C1 segment of cervical spinal cord (tissue), 14 donors: ENCODE data around the gene REC114.
"Not testable (repeated sequence)": the region's sequence is repeated elsewhere in the genome, so short reads cannot be mapped to it uniquely, and the experiment has no call there.

Experiments used
- DNase-seq, 14 donors: peaks; one replicate each; lab custom pipeline; 2025; lab: John Stamatoyannopoulos, UW

The REC114 gene

DNA sequence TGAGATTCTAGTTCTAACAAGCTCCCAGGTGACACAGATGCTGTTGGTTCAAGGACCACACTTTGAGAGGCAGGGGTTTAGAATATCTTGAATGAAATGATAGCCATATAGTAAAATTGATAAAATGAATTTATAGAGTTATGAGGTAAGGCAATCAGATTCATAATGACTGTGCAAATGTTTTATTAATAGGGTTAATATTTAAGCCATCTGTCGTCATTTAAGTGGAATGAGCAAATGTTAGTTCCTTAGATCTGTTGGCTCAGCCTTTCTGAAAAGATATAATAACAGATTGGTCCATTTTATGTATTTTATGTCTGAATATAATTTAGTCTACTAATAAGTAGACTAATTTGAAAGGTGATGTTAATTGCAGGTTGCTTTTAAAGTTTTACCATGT is 12.9 kb downstream of the REC114 start:
- DNase-seq, result no peak

- DNase-seq, result no peak
These were observed 14.4 kb downstream of the REC114 start for GRCh38 chr15:73457334-73457733.

DNA sequence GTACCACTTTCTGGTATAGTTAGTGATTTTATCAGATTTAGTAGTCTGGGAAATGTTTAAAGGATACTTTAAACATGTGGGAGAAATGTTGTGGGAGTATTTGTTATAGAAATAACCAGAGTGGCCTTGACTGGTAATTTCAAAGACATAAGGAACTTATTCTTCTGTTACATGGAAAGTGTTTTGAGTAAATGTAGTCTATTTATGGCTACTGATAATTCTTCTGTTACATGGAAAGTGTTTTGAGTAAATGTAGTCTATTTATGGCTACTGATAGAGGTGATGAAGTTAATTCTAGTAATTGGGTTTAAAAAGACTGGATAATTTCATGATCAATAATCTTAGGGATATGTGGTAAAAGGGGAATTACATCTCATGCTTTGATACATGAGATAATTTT is 17.7 kb downstream of the REC114 start:
- DNase-seq, result no peak

DNA sequence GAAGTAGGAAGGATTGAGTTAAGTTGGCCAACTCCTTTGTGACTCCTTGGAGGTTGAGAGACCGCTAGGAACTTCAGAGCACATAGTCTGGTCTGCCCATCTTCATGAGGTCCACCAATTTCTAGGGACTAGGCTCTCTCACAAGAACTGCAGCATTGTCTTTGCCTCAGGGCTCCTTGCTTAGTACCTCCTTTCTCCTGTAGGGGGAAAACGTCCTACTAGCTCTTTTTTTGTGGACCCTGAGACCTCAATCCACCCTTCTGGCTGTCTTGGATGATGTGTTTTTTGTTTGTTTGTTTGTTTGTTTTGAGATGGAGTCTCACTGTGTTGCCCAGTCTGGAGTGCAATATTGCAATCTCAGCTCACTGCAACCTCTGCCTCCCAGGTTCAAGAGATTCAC is 21.6 kb downstream of the REC114 start:
- no peak for DNase-seq

DNA sequence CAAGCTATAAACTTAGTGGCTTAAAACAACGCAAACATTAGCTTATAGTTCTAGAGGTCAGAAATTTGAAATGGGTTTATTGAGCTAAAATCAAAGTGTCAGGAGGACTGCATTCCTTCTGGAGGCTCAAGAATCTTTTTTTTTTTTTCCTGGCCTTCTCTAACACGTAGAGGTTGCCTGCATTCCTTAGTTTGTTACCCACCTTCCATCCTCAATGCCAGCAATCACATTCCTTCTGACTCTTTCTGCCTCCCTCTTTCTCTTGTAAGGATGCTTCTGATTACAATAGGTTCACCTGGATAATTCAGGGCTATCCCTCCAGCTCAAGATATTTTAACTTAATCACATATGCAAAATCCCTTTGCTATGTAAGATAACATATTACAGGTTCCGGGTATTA is 24.8 kb downstream of the REC114 start:
- DNase-seq, result no peak

GRCh38 chr15:73474785-73475184 is 31.8 kb downstream of the REC114 start:
- DNase-seq, result no peak

DNA sequence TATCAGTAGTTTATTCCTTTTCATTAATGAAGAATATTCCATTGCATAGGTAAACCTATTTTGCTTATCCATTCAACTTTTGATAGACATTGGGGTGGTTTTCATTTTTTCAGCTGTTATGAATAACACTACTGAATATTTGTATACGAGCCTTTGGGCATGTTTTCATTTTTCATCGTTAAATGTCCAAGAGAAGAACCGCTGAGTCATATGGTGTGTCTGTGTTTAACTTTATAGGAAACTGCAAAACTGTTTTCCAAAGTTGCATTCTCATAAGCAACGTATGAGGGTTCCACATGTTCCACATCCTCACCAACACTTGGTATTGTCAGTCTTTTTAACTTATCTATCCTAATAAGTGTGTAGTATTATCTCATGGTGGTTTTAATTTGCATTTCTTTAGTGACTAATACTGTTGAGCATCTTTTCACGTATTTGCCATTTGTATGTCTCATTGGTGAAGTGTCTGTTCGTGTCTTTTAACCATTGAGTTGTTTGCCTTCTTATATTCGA is 33.8 kb downstream of the REC114 start:
- no peak for DNase-seq

DNA sequence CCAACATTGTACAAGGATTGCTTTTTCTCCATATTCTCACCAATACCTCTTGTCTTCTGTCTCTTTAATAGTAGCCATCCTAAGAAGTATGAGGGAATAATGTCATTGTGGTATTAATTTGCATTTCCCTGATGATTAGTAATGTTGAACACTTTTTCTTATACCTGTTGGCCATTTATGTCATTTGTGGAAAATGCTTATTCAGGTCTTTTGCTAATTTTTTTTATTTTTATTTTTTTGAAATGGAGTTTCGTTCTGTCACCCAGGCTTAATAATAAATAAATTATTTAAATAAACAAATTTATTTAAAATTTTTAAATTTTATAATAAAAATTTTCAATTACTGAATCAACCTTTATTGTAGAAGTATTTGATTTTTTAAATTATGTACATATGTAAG is 37.1 kb downstream of the REC114 start:
- no peak for DNase-seq

- DNase-seq, result no peak
These were observed 39.2 kb downstream of the REC114 start for GRCh38 chr15:73482166-73482565.

DNA sequence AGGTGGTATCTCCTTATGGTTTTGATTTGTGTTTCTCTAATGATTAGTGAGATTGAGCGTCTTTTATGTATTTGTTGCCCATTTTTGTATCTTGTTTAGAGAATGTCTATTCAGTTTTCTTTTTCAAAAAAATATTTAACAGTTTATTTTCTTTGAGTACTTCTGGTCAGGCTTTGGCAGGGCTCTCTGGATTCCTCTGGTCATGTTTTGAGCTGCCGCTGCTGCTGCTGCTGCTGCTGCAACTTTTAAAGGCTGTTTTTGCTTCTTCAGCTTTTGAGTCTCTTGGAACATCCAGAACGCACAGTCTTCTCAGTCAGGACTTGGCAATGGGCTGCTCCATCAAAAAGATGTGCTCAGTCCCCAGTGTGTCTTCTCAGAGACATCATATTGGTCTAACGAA is 40.1 kb downstream of the REC114 start:
- no peak for DNase-seq

DNA sequence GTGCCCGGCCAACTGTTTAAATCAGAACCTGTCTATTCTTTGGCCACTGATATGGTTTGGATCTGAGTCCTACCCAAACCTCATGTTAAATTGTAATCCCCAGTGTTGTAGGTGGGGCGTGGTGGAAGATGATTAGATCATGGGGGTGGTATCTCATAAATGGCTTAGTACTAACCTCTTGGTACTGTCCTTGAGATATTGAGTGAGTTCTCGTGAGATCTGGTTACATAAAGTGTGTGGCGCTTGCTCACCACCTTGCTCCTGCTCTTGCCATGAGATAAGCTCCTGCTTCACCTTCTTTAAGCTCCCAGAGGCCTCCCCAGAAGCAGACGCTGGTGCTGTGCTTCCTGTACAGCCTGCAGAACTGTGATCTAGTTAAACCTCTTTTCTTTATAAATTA is 42.4 kb downstream of the REC114 start:
- DNase-seq, result no peak

- DNase-seq, result not testable (repeated sequence)
These were observed 42.9 kb downstream of the REC114 start for GRCh38 chr15:73485885-73486284.

- no peak for DNase-seq
These were observed 45.7 kb downstream of the REC114 start for GRCh38 chr15:73488698-73489097.

- DNase-seq, result no peak
These were observed 51.0 kb downstream of the REC114 start for GRCh38 chr15:73493922-73494321.

DNA sequence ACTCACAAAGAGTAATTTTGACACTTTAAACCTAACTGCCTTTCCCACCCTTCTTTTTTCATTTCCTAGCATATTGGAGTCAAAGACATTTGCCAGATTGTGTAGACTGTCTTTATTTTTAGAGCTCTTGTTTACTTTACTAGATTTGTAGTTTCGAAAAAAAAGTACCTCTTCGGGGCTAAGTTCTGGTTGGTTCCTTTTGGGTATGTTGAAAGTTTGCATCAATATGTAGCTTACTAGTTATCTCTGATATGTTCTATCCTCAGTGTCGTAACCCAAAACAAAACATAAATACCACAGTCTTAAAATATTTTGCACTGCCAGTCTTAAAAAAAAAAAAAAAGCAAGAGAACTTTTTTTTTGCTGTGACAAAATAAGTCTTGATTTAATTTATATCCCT is 52.2 kb downstream of the REC114 start:
- no peak for DNase-seq

GRCh38 chr15:73500696-73501095 is 57.7 kb downstream of the REC114 start:
- no peak for DNase-seq

DNA sequence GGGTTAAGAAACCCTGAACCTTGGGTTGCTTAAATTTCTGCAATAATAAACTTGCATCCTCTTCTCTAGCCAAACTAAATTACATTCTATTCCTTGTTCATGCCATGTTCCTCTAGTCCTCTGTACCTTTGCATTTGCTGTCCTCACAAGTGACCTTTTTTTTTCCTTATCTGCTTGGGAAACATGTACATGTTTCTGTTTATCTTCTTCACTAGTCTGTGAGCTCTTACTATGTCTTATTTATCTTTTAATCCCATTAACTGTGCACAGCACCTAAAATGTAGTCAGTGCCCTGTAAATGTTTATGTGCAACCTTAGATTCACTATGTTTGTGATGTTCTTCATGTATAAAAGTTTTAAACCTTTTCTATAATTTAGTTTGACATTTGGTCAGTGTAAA is 61.9 kb downstream of the REC114 start:
- DNase-seq, result no peak

DNA sequence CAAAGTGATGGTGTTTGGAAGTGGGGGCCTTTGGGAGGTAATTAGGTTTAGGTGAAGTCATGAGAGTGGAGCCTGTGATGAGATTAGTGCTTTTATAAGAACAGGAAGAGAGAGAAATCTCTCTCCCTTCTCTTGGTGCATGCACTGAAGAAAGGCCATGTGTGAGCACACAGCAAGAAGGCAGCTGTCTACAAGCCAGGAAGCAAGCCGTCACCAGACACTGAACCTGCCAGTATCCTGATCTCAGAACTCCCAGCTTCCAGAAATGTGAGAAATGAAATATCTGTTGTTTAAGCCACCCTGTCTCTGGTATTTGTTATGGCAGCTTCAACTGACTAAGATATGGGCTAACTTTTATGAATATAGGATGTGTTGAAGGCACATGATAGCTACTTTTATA is 72.6 kb downstream of the REC114 start:
- no peak for DNase-seq

DNA sequence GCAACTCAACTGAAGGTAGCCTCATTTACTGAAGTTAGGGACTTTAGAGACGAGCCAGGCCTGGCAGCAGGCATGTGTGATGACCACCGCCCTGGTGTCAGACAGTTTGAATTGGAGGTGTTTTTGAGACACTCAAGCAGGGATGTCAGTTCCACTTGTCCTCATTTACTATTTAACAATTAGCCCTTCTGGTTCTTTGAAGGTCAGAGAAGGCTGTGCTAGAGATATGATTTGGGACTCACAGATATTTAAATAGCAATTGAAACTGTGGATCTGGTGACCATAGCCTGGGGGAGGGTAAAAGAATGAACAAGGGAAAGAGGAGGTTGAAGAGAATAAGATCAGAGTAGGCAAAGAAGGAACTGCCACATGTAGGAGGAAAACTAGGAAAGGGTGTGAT is 74.6 kb downstream of the REC114 start:
- no peak for DNase-seq

GRCh38 chr15:73518180-73518862 is 75.4 kb downstream of the REC114 start:
- no peak for DNase-seq

DNA sequence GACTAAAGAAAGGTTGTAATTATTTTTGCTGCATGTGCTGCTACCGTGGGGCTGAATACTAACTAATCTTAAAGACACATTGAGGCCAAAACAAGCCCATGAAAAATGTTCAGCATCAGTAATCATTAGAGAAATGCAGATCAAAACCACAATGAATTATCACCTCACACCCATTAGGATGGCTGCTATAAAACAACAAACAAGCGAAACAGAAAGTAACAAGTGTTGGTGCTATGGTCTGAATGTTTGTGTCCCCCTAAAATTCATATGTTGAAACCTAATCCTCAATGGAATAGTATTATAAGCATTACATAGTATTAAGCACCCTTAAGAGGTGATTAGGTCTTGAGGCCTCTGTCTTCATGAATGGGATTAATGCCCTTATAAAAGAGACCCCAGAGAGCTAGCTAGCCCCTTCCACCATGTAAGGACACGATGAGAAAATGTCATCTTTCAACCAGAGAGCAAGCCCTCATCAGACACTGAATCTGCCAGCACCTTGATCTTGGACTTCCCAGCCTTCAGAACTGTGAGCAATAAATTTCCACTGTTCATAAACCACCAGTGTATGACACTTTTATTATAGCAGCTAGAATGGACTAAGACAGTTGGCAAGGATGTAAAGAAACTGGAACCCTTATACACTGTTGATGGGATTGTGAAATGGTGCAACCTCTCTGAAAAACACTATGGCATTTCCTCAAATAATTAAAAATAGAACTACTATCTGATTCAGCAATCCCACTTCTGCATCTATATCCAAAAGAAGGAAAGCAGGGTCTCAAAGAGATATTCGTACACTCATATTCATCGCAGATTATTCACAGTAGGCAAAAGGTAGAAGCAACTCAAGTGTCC is 76.1 kb downstream of the REC114 start:
- DNase-seq, result no peak

DNA sequence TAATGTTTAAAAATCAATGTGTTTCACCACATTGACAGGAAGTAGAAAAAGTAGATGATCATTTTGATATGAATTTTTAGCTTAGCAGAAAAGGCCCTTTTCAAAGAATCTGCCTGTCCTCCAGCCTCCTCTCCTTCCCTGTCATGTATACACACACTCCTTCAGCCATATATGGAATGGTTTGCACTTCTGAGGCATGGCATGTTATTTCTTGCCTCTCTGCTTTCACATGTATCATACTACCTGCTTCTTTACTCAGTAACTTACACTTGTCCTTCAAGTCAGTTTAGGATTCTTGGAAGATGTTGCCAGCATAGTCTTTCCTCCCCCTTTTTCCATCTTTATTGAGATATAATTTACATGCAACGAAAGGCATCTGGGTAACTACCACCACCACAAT is 79.0 kb downstream of the REC114 start:
- no peak for DNase-seq

DNA sequence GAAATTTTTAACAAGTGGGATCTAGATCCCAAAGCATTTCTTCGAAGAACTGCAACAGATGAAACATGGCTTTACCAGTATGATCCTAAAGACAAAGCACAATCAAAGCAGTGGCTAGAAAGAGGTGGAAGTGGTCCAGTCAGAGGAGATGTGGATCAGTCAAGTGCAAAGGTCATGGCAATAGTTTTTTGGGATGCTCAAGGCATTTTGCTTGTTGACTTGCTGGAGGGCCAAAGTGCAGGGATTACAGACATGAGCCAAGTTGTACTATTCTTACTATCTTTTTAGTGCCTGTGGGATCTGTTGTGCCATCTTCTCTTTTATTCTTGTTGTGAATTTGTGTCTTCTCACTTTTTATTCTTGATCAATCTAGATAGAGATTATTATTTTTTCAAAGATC is 82.0 kb downstream of the REC114 start:
- DNase-seq, result no peak
